22Rv1 (cell line): ENCODE results near the gene HOXD8.

Source experiments
- ZFX ChIP-seq: fragments of 450-650 bp; IDR thresholded peaks from 2 replicates; pipeline ENCODE4 v1.6.1; 2017; ENCODE audit warnings: antibody characterized with exemption, borderline replicate concordance
- TF ChIP-seq, protein P1 (sequence below): fragments of 450-650 bp; IDR thresholded peaks from 2 replicates; pipeline ENCODE4 v1.5.1; 2017; ENCODE audit warnings: mild to moderate bottlenecking

DNA sequence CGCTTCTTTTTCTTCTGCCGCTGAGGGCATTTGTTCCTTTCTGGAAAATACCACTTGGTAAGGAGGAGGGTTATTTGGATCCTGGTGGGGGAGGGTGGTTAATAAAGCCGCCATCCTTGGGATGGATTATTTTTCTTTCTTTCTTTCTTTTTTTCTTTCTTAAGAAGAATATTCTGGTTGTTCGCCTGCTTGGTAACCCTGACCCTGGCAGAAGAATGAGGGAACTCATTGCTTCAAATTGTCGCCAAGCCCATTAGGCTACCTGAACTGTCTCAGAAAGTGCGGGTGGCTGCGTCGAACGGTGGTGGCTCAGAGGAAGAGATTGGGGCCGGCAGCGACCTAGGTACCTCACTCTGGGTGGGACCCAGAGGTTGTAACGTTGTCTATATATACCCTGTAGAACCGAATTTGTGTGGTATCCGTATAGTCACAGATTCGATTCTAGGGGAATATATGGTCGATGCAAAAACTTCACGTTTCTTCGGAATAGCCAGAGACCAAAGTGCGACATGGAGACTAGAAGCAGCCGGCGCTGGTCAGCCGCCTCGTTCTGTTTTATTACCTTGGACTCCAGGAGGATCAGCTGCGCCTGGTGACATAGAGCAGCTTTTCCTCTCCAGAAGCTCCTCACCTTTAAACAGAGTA lies 20.6 kb downstream of the HOXD8 start:
- TF ChIP-seq, protein P1, sequence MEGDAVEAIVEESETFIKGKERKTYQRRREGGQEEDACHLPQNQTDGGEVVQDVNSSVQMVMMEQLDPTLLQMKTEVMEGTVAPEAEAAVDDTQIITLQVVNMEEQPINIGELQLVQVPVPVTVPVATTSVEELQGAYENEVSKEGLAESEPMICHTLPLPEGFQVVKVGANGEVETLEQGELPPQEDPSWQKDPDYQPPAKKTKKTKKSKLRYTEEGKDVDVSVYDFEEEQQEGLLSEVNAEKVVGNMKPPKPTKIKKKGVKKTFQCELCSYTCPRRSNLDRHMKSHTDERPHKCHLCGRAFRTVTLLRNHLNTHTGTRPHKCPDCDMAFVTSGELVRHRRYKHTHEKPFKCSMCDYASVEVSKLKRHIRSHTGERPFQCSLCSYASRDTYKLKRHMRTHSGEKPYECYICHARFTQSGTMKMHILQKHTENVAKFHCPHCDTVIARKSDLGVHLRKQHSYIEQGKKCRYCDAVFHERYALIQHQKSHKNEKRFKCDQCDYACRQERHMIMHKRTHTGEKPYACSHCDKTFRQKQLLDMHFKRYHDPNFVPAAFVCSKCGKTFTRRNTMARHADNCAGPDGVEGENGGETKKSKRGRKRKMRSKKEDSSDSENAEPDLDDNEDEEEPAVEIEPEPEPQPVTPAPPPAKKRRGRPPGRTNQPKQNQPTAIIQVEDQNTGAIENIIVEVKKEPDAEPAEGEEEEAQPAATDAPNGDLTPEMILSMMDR, result no peak
- TF ChIP-seq ZFX, result no peak
